NK-92 (cell line): ENCODE data around the gene NKG7.

Experiments
- DNase-seq: peaks from one replicate; lab custom pipeline; 2025; ENCODE audit not compliant: unreplicated experiment; lab: John Stamatoyannopoulos, UW

The NKG7 gene

GRCh38 chr19:51338563-51339312, 33.7 kb downstream of the NKG7 start:
- DNase-seq: no peak

GRCh38 chr19:51337861-51338562, 34.4 kb downstream of the NKG7 start:
- no peak for DNase-seq

GRCh38 chr19:51337141-51337860, 35.2 kb downstream of the NKG7 start:
- no peak for DNase-seq

- no peak for DNase-seq
These were observed 38.5 kb downstream of the NKG7 start for GRCh38 chr19:51333836-51334460.

- no peak for DNase-seq
These were observed 40.7 kb downstream of the NKG7 start for GRCh38 chr19:51331716-51332115.

- no peak for DNase-seq
These were observed 41.3 kb downstream of the NKG7 start for GRCh38 chr19:51331193-51331592.

GRCh38 chr19:51330366-51330765, 42.1 kb downstream of the NKG7 start:
- DNase-seq: no peak

GRCh38 chr19:51329411-51329810, 43.0 kb downstream of the NKG7 start:
- no peak for DNase-seq

GRCh38 chr19:51327066-51328001, 45.1 kb downstream of the NKG7 start:
- no peak for DNase-seq

- DNase-seq: no peak
These were observed 46.0 kb downstream of the NKG7 start for GRCh38 chr19:51326216-51327065.

- no peak for DNase-seq
These were observed 47.1 kb downstream of the NKG7 start for GRCh38 chr19:51325161-51325976.

- DNase-seq: no peak
These were observed 48.3 kb downstream of the NKG7 start for GRCh38 chr19:51324167-51324481.

GRCh38 chr19:51323481-51324166, 48.8 kb downstream of the NKG7 start:
- DNase-seq: no peak

- no peak for DNase-seq
These were observed 50.7 kb downstream of the NKG7 start for GRCh38 chr19:51321799-51322198.
